ENCODE data around the gene UCHL3.

- TF ChIP-seq POLR2A (IDR thresholded peaks at IDR 0.05; ENCODE audit: low read depth, low read length) (no peak), EZH2 (IDR thresholded peaks at IDR 0.05; ENCODE audit: borderline replicate concordance, low read depth, low read length, severe bottlenecking) (no peak), MAX (IDR thresholded peaks at IDR 0.05; ENCODE audit: insufficient read depth, insufficient read length) (no peak), CTCF (IDR thresholded peaks at IDR 0.05; ENCODE audit: extremely low read depth in 1 of 2, insufficient read depth in 1 of 2, low read depth in 1 of 2, low read length in 2 of 2) (no peak), JUN (IDR thresholded peaks at IDR 0.05; ENCODE audit: borderline replicate concordance, insufficient read depth, insufficient read length, low read depth) (no peak), MYC (IDR thresholded peaks at IDR 0.05; ENCODE audit: low read depth, low read length) (no peak), POLR2AphosphoS5 (IDR thresholded peaks at IDR 0.05; ENCODE audit: insufficient read depth, low read depth, low read length) (no peak), GATA2 (IDR thresholded peaks at IDR 0.05; ENCODE audit: insufficient read depth, insufficient read length, low read depth, low read length) (no peak), FOS (IDR thresholded peaks at IDR 0.05; ENCODE audit: borderline replicate concordance, insufficient read depth, low read length) (no peak)
Observed at GRCh38 chr13:75508002-75508548, 41.5 kb upstream of the UCHL3 start.
